GM12878 (cell line): ENCODE results near the gene KIF26A. TPM values are rescaled to one million over a fixed set of nuclear protein-coding genes. Genes with fewer than 3 reads are reported as not detected.

Source experiments
- ATAC-seq: fragments of 200-7000 bp; cut with Tn5 transposase; 3 replicates; pipeline ENCODE4 v1.9.1; 2020; ENCODE audit warnings: mild to moderate bottlenecking, moderate library complexity
- BruUV-seq: library from RNA; stranded (reverse); fragments of 400-500 nt; replicated peaks from 2 replicates; lab custom pipeline; 2021; lab: Mats Ljungman, UMichigan
- CTCF ChIA-PET: fragments of 300-600 bp; sonication (Branson Sonifier 250); formaldehyde crosslinking; extraction: SDS; loops from one replicate; lab custom pipeline; 2021; ENCODE audit warnings: inconsistent platforms; lab: Yijun Ruan, JAX
- POLR2A ChIA-PET: fragments of 350-600 bp; formaldehyde crosslinking; extraction: SDS; loops from one replicate; lab custom pipeline; 2021; ENCODE audit warnings: inconsistent platforms; lab: Charles Lee
- RAD21 ChIA-PET: fragments of 300-600 bp; sonication (Branson Sonifier 250); formaldehyde crosslinking; loops from one replicate; lab custom pipeline; 2023; ENCODE audit warnings: antibody characterized with exemption; ENCODE audit not compliant: unreplicated experiment; lab: Charles Lee
- SMC1A ChIA-PET: fragments of 300-600 bp; sonication (Branson Sonifier 250); formaldehyde crosslinking; loops from one replicate; lab custom pipeline; 2023; ENCODE audit not compliant: unreplicated experiment, uncharacterized antibody; lab: Charles Lee
- DNase-seq: peaks from one replicate; pipeline ENCODE4 v3.0.0-alpha.2; 2011; ENCODE audit warnings: low read depth, low spot score
- FAIRE-seq: peaks from 3 replicates; lab custom pipeline; 2011; peaks lifted over from hg19 to GRCh38; lab: Jason Lieb, UNC
- H2AFZ ChIP-seq: 2 replicates; pipeline ENCODE4 v1.6.0; 2011; ENCODE audit warnings: low read depth, low read length, control low read depth; ENCODE audit not compliant: control insufficient read depth
- H3K27ac ChIP-seq: 2 replicates; pipeline ENCODE4 v1.5.1; 2011; ENCODE audit warnings: control low read depth; ENCODE audit not compliant: control insufficient read depth, insufficient read depth
- H3K27me3 ChIP-seq, 2 experiments: replicated peaks in 1 of 2; 2 replicates each; pipeline versions ENCODE4 v1.6.0 to v1.6.1; 2011; ENCODE audit warnings: low read length in 1 of 2; ENCODE audit not compliant: control insufficient read depth in 2 of 2, insufficient read depth in 2 of 2
- H3K36me3 ChIP-seq, 2 experiments: 2 replicates each; pipeline ENCODE4 v1.5.1; 2011; ENCODE audit warnings: low read length in 1 of 2; ENCODE audit not compliant: control insufficient read depth in 2 of 2, insufficient read depth in 2 of 2
- H3K4me1 ChIP-seq: 2 replicates; pipeline ENCODE4 v1.6.1; 2011; ENCODE audit warnings: mild to moderate bottlenecking, low read length, moderate library complexity, mixed read lengths; ENCODE audit not compliant: control insufficient read depth, insufficient read depth
- H3K4me2 ChIP-seq: 2 replicates; pipeline ENCODE4 v1.6.0; 2011; ENCODE audit warnings: control low read depth; ENCODE audit not compliant: control insufficient read depth, insufficient read depth
- H3K4me3 ChIP-seq: fragments of 200-600 bp; sonication (generic); 2 replicates; pipeline ENCODE4 v1.5.1; 2016
- H3K79me2 ChIP-seq: 2 replicates; pipeline ENCODE4 v1.6.0; 2011; ENCODE audit warnings: low read length; ENCODE audit not compliant: control insufficient read depth, insufficient read depth
- H3K9ac ChIP-seq: 2 replicates; pipeline ENCODE4 v1.8.0; 2011; ENCODE audit warnings: low read length, control low read depth, mixed read lengths; ENCODE audit not compliant: control insufficient read depth, insufficient read depth
- H3K9me3 ChIP-seq: replicated peaks from 3 replicates; pipeline ENCODE4 v1.5.1; 2011; ENCODE audit warnings: mild to moderate bottlenecking, low read length; ENCODE audit not compliant: control insufficient read depth, insufficient read depth
- H4K20me1 ChIP-seq: 2 replicates; pipeline ENCODE4 v1.6.0; 2011; ENCODE audit not compliant: control insufficient read depth, insufficient read depth
- IRF5 ChIP-seq: fragments of 450-650 bp; IDR thresholded peaks from 2 replicates; pipeline ENCODE4 v1.6.1; 2017; ENCODE audit warnings: borderline replicate concordance
- MLLT1 ChIP-seq: fragments of 450-650 bp; IDR thresholded peaks from 2 replicates; pipeline ENCODE4 v1.6.1; 2016; ENCODE audit warnings: mild to moderate bottlenecking
- RFX5 ChIP-seq: IDR thresholded peaks from 2 replicates; pipeline ENCODE4 v1.6.1; 2011; ENCODE audit warnings: low read depth, low read length, improper control_type of control experiment
- whole genome bisulfite sequencing: methylation state at CpG from one replicate; pipeline ENCODE4 v1.1.6; 2016; ENCODE audit warnings: low lambda C conversion rate; ENCODE audit not compliant: insufficient replicate concordance, insufficient coverage; ENCODE audit errors: missing lambda C conversion rate; 5-methylcytosine and 5-hydroxymethylcytosine counted together
- in situ Hi-C: fragments of 300-500 bp; cut with MboI; formaldehyde crosslinking; loops from 9 replicates; pipeline ENCODE4 v1.14.3; 2018; ENCODE audit warnings: mixed read lengths
- intact Hi-C: fragments of 100-400 bp; cut with micrococcal nuclease; formaldehyde crosslinking; loops from one replicate; pipeline ENCODE4 v1.14.2; 2022; ENCODE audit not compliant: unreplicated experiment
- polyA plus RNA-seq, 11 experiments: library from polyadenylated mRNA; depleted of rRNA in 4 of 11; unstranded in 6 of 11; stranded (reverse) in 5 of 11; fragments of >200 nt; fragmentation: Nextera tagmentation in 4 of 11; fragmentation: Illumina TruSeq in 1 of 11; extraction: Ambion mirVana in 4 of 11; extraction: Trizol in 1 of 11; gene quantifications; 1 replicate in 1 of 11; 2 replicates in 10 of 11; pipeline versions ENCODE4 v1.2.1 to v1.2.3, GENCODE V29; 2011 to 2016; ENCODE audit warnings: inconsistent platforms in 2 of 11, missing spikeins in 2 of 11, low read depth in 1 of 11
- total RNA-seq, 4 experiments: library from RNA; depleted of rRNA in 3 of 4; stranded (reverse); fragments of >200 nt in 3 of 4; fragmentation: Illumina TruSeq in 1 of 4; extraction: Trizol in 1 of 4; gene quantifications; 2 replicates each; pipeline versions ENCODE4 v1.2.1 to v1.2.3, GENCODE V29; 2013 to 2021
- TF ChIP-seq, protein P1 (sequence below): fragments of 450-650 bp; IDR thresholded peaks from 2 replicates; pipeline ENCODE4 v1.6.1; 2016; ENCODE audit warnings: mild to moderate bottlenecking

The KIF26A gene
- total and polyA plus RNA-seq, 10 of the 15 experiments (the other 5 are each of a cell fraction or from before 2014, with no cell fraction given), result 0.05 TPM; not detected in 9

DNA sequence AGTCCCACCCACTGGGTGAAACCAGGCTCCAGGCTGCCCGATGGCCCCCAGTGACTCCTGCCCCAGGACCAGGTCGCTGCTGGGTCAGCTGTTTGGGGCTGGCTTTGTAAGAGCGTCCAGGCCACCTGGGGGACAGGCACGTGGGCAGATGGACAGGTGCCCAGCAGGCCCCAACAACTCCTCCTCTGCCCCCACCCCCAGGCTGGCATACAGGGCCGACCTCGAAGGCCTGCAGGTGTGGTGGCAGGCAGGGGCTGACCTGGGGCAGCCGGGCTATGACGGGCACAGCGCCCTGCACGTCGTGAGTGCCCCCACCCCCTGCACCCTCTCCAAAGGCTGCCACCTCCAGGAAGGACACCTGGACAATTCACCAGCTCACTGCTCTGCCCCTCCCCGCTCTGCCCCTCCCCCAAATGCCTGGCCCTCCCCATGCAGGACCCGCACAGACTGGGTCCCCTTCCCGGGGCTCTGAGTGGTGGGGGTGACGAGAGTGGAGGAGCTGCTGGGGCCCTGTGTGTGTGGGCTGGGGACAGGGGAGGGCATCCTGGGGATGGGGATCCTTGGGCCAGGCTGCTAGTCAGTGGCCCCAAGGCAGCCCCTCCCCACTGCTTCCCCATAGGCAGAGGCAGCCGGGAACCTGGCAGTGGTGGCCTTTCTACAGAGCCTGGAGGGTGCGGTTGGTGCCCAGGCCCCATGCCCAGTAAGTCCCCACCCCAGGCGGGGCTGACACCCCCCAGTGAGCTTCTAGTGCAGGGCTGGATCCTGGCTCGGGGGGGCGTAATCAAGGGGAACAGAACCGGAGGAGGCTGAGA is 26.9 kb upstream of the KIF26A start:
- ChIA-PET POLR2A (no interaction called here), RAD21 (no interaction called here), SMC1A (no interaction called here), CTCF (no interaction called here)
- Histone ChIP-seq H3K27ac (no peak overlapping the region), H2AFZ (no peak overlapping the region), H3K36me3 (no peaks in the 10 kb centered on the region), H3K4me2 (no peak overlapping the region), H4K20me1 (no peaks in the 10 kb centered on the region), H3K27me3 (no peaks in the 10 kb centered on the region), H3K79me2 (no peaks in the 10 kb centered on the region), H3K9me3 (no peaks in the 10 kb centered on the region), H3K4me3 (no peak overlapping the region), H3K4me1 (no peaks in the 10 kb centered on the region), H3K9ac (no peak overlapping the region)
- intact Hi-C loops (no loop called here), in situ Hi-C loops (no loop called here)
- ATAC-seq (no peak), DNase-seq (no peak), FAIRE-seq (no peak)
- 24% methylated on average over 13 of the region's 21 CpGs for WGBS
- no TSS peak for BruUV-seq
- TF ChIP-seq RFX5 (no peak), IRF5 (no peak), MLLT1 (no peak)
- TF ChIP-seq, protein P1, sequence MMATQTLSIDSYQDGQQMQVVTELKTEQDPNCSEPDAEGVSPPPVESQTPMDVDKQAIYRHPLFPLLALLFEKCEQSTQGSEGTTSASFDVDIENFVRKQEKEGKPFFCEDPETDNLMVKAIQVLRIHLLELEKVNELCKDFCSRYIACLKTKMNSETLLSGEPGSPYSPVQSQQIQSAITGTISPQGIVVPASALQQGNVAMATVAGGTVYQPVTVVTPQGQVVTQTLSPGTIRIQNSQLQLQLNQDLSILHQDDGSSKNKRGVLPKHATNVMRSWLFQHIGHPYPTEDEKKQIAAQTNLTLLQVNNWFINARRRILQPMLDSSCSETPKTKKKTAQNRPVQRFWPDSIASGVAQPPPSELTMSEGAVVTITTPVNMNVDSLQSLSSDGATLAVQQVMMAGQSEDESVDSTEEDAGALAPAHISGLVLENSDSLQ, result no peak
